Vagina (tissue), 2 donors: ENCODE results near the gene RUNX2.

Source experiments
- CTCF ChIP-seq, 3 experiments: fragments of 450-650 bp in 2 of 3; fragments of 200-600 bp in 1 of 3; sonication (generic) in 1 of 3; IDR thresholded peaks; one replicate each; pipeline ENCODE4 v1.5.1; 2017 to 2019; ENCODE audit warnings: antibody characterized with exemption in 3 of 3, mild to moderate bottlenecking in 2 of 3, moderate library complexity in 2 of 3
- POLR2A ChIP-seq, 2 donors: fragments of 450-650 bp; IDR thresholded peaks; one replicate each; pipeline ENCODE4 v1.6.1; 2017; ENCODE audit warnings: antibody characterized with exemption in 2 of 2, mild to moderate bottlenecking in 2 of 2, moderate library complexity in 2 of 2

- TF ChIP-seq POLR2A (IDR thresholded peaks at IDR 0.05) (no peak), CTCF (IDR thresholded peaks at IDR 0.05) (no peak)
These were observed 117.8 kb downstream of the RUNX2 start for GRCh38 chr6:45445749-45446549.
